Fibroblast of skin of left biceps (primary cell): Measurements from ENCODE around the gene PHLDB2.
"Not testable (repeated sequence)": the region's sequence is repeated elsewhere in the genome, so short reads cannot be mapped to it uniquely, and the experiment has no call there.

Source experiments
- DNase-seq, 2 experiments: peaks; one replicate each; pipeline ENCODE4 v3.0.0-alpha.2; 2013; ENCODE audit warnings: low read depth in 2 of 2

PHLDB2 gene

GRCh38 chr3:111859061-111859973 lies at the start of gene PHLDB2:
Gene PHLDB2 (plus strand): TSS chr3:111859265. CDS start chr3:111884078, 24,813 bp downstream.
- DNase-seq = no peak

- peak; percentile 53 to 54 for DNase-seq
These were observed 48.2 kb upstream of the PHLDB2 start for GRCh38 chr3:111810909-111811308.

GRCh38 chr3:111811811-111812210 lies 47.3 kb upstream of the PHLDB2 start:
- no peak for DNase-seq

- DNase-seq = no peak
These were observed 46.4 kb upstream of the PHLDB2 start for GRCh38 chr3:111812701-111813100.

- DNase-seq = no peak
These were observed 45.6 kb upstream of the PHLDB2 start for GRCh38 chr3:111813441-111813840.

- DNase-seq = no peak
These were observed 45.1 kb upstream of the PHLDB2 start for GRCh38 chr3:111813979-111814378.

- DNase-seq = not testable (repeated sequence)
These were observed 42.3 kb upstream of the PHLDB2 start for GRCh38 chr3:111816771-111817170.

GRCh38 chr3:111819927-111820326 lies 39.1 kb upstream of the PHLDB2 start:
- no peak for DNase-seq

GRCh38 chr3:111820651-111821050 lies 38.4 kb upstream of the PHLDB2 start:
- DNase-seq = no peak

GRCh38 chr3:111821891-111822290 lies 37.2 kb upstream of the PHLDB2 start:
- no peak for DNase-seq

GRCh38 chr3:111822804-111823203 lies 36.3 kb upstream of the PHLDB2 start:
- no peak for DNase-seq

GRCh38 chr3:111823341-111823855 lies 35.7 kb upstream of the PHLDB2 start:
- no peak for DNase-seq

- no peak for DNase-seq
These were observed 34.7 kb upstream of the PHLDB2 start for GRCh38 chr3:111824351-111824750.

- DNase-seq = no peak
These were observed 31.2 kb upstream of the PHLDB2 start for GRCh38 chr3:111827871-111828270.

- no peak for DNase-seq
These were observed 30.5 kb upstream of the PHLDB2 start for GRCh38 chr3:111828530-111828929.

GRCh38 chr3:111829023-111829422 lies 30.0 kb upstream of the PHLDB2 start:
- no peak for DNase-seq

GRCh38 chr3:111831840-111832239 lies 27.2 kb upstream of the PHLDB2 start:
- DNase-seq = no peak

GRCh38 chr3:111837112-111837511 lies 22.0 kb upstream of the PHLDB2 start:
- DNase-seq = no peak

- DNase-seq = no peak
These were observed 20.9 kb upstream of the PHLDB2 start for GRCh38 chr3:111838133-111838532.

GRCh38 chr3:111846039-111846438 lies 13.0 kb upstream of the PHLDB2 start:
- no peak for DNase-seq

GRCh38 chr3:111846717-111847116 lies 12.3 kb upstream of the PHLDB2 start:
- peak; percentile 60 to 61 for DNase-seq

GRCh38 chr3:111848283-111848682 lies 10.8 kb upstream of the PHLDB2 start:
- no peak for DNase-seq

- DNase-seq = no peak
These were observed 10.3 kb upstream of the PHLDB2 start for GRCh38 chr3:111848778-111849177.
